Esophagus squamous epithelium (tissue), 5 donors: Measurements from ENCODE around the gene SGCE. TPM values are rescaled to one million over a fixed set of nuclear protein-coding genes. Genes with fewer than 3 reads are reported as not detected.
A peak's percentile ranks its signal among the peaks of the same experiment; 100 is the strongest.

Experiments used
- DNase-seq: peaks from one replicate; lab custom pipeline; 2025; lab: John Stamatoyannopoulos, UW
- H3K27ac ChIP-seq, 4 donors: fragments of 200-600 bp; sonication (generic); one replicate each; pipeline ENCODE4 v1.5.1; 2016 to 2019; ENCODE audit warnings: mild to moderate bottlenecking in 1 of 4
- H3K27me3 ChIP-seq, 4 donors: fragments of 200-600 bp; sonication (generic); 1 replicate in 3 of 4; 2 replicates in 1 of 4; pipeline versions ENCODE4 v1.5.1 to v1.6.0; 2017 to 2021; ENCODE audit warnings: antibody characterized with exemption in 1 of 4
- H3K36me3 ChIP-seq, 3 donors: fragments of 200-600 bp; sonication (generic); one replicate each; pipeline ENCODE4 v1.5.1; 2016 to 2019
- H3K4me1 ChIP-seq, 3 donors: fragments of 200-600 bp; sonication (generic); one replicate each; pipeline ENCODE4 v1.5.1; 2017 to 2019
- H3K4me3 ChIP-seq, 4 donors: fragments of 200-600 bp; sonication (generic); 1 replicate in 3 of 4; 2 replicates in 1 of 4; pipeline ENCODE4 v1.5.1; 2016 to 2019; ENCODE audit warnings: mild to moderate bottlenecking in 2 of 4, moderate library complexity in 1 of 4
- H3K9me3 ChIP-seq, 3 donors: fragments of 200-600 bp; sonication (generic); one replicate each; pipeline ENCODE4 v1.5.1; 2016 to 2019
- CTCF ChIP-seq, 6 experiments: fragments of 450-650 bp in 4 of 6; fragments of 200-600 bp in 2 of 6; sonication (generic) in 2 of 6; IDR thresholded peaks; one replicate each; pipeline ENCODE4 v1.5.1; 2016 to 2019; ENCODE audit warnings: antibody characterized with exemption in 6 of 6, mild to moderate bottlenecking in 4 of 6, moderate library complexity in 4 of 6
- POLR2A ChIP-seq, 4 donors: fragments of 450-650 bp; IDR thresholded peaks; one replicate each; pipeline ENCODE4 v1.6.1; 2017; ENCODE audit warnings: antibody characterized with exemption in 4 of 4, mild to moderate bottlenecking in 4 of 4, moderate library complexity in 3 of 4
- WGBS, 2 donors: methylation state at CpG; one replicate each; pipeline ENCODE4 v1.1.5; 2018; 5-methylcytosine and 5-hydroxymethylcytosine counted together
- intact Hi-C: fragments of 100-400 bp; cut with DNase I; formaldehyde crosslinking; loops from one replicate; pipeline ENCODE4 v1.15.0; 2022
- total RNA-seq, 4 donors: library from RNA; depleted of rRNA; stranded (reverse); fragments of >200 nt; gene quantifications; one replicate each; pipeline ENCODE4 v1.1.0, GENCODE V29; 2016
- donor health status: DM: yes; HTN: yes; CAD: no.

SGCE gene
- total RNA-seq, 4 donors from 2014 or later: 0.38 to 44.8 (median 13.2) TPM

- peaks cover 0 to 43% (median 7%) of the 10 kb centered on the region in 4 donors for H3K27me3 ChIP-seq
Measured at GRCh38 chr7:94657771-94658693, 2.1 kb upstream of the SGCE start.

GRCh38 chr7:94656925-94657731 is 1.2 kb upstream of the SGCE start:
- 50 to 62% methylated on average over 30 to 31 of the region's 36 CpGs for WGBS, 2 donors
- peaks cover 0 to 8% (median 0%) of the 10 kb centered on the region in 3 donors for H3K9me3 ChIP-seq
- intact Hi-C loops: no loop called here
- H3K4me1 ChIP-seq: peaks cover 10 to 41% (median 12%) of the 10 kb centered on the region in 3 donors
- no peak for DNase-seq
- no peaks in the 10 kb centered on the region for H3K36me3 ChIP-seq
- H3K27me3 ChIP-seq: peaks cover 0 to 52% (median 7%) of the 10 kb centered on the region in 4 donors
- no peak for TF ChIP-seq CTCF (IDR thresholded peaks at IDR 0.05)
- TF ChIP-seq POLR2A (IDR thresholded peaks at IDR 0.05): no peak
- peak overlapping the region; percentile 5 to 73 (median 56) for H3K4me3 ChIP-seq
- H3K27ac ChIP-seq: peak overlapping the region in 3 of 4 donors; percentile 47 to 65 (median 63)

More at GRCh38 chr7:94657771-94658693, 2.1 kb upstream of the SGCE start:
- H3K4me1 ChIP-seq: peaks cover 10 to 41% (median 12%) of the 10 kb centered on the region in 3 donors
- H3K4me3 ChIP-seq: peak overlapping the region; percentile 5 to 73 (median 56)
- DNase-seq: peak; percentile 83
- WGBS, 2 donors: 60 to 67% methylated on average over 19 to 25 of the region's 38 CpGs
- peaks cover 0 to 8% (median 0%) of the 10 kb centered on the region in 3 donors for H3K9me3 ChIP-seq
- no peaks in the 10 kb centered on the region for H3K36me3 ChIP-seq
- intact Hi-C loops: no loop called here
- peak overlapping the region in 3 of 4 donors; percentile 47 to 65 (median 63) for H3K27ac ChIP-seq
- TF ChIP-seq CTCF (IDR thresholded peaks at IDR 0.05) (peak in 1 of 6 experiments; percentile 39), POLR2A (IDR thresholded peaks at IDR 0.05) (no peak)

- Histone ChIP-seq H3K27ac (no peak overlapping the region), H3K4me1 (peaks cover 10 to 41% (median 12%) of the 10 kb centered on the region in 3 donors), H3K36me3 (no peaks in the 10 kb centered on the region), H3K4me3 (peak overlapping the region in 3 of 4 donors; percentile 53 to 73 (median 59)), H3K27me3 (peaks cover 0 to 57% (median 7%) of the 10 kb centered on the region in 4 donors), H3K9me3 (peaks cover 0 to 8% (median 0%) of the 10 kb centered on the region in 3 donors)
- no peak for DNase-seq
- 63 to 73% methylated on average over 7 to 9 of the region's 10 CpGs for WGBS, 2 donors
- intact Hi-C loops: no loop called here
- TF ChIP-seq CTCF (IDR thresholded peaks at IDR 0.05) (no peak), POLR2A (IDR thresholded peaks at IDR 0.05) (no peak)
Measured at GRCh38 chr7:94656658-94656924, 658 bp upstream of the SGCE start.

GRCh38 chr7:94655126-94655847 is 646 bp downstream of the SGCE start:
- TF ChIP-seq CTCF (IDR thresholded peaks at IDR 0.05) (no peak), POLR2A (IDR thresholded peaks at IDR 0.05) (no peak)
- DNase-seq: no peak

More at GRCh38 chr7:94655126-94655847, 646 bp downstream of the SGCE start:
- WGBS, 2 donors: 4 to 7% methylated on average over 14 to 38 of the region's 38 CpGs
- intact Hi-C loops: no loop called here
- H3K9me3 ChIP-seq: peaks cover 0 to 8% (median 0%) of the 10 kb centered on the region in 3 donors
- no peaks in the 10 kb centered on the region for H3K36me3 ChIP-seq
- H3K4me1 ChIP-seq: peaks cover 10 to 41% (median 12%) of the 10 kb centered on the region in 3 donors
- peaks cover 0 to 68% (median 7%) of the 10 kb centered on the region in 4 donors for H3K27me3 ChIP-seq
- peak overlapping the region; percentile 24 to 73 (median 56) for H3K4me3 ChIP-seq
- H3K27ac ChIP-seq: peak overlapping the region; percentile 44 to 85 (median 72)
